Endothelial cell of umbilical vein (primary cell): Measurements from ENCODE around the gene OLFM1. TPM values are rescaled to one million over a fixed set of nuclear protein-coding genes. Genes with fewer than 3 reads are reported as not detected.

ENCODE experiments used
- BruUV-seq: library from RNA; stranded (reverse); fragments of 400-500 nt; replicated peaks from 2 replicates; lab custom pipeline; 2021; lab: Mats Ljungman, UMichigan
- CTCF ChIA-PET: fragments of 300-600, 350-600 bp; sonication (Branson Sonifier 250); formaldehyde crosslinking; loops from one replicate; lab custom pipeline; 2021; ENCODE audit warnings: antibody characterized with exemption, inconsistent platforms; lab: Charles Lee
- POLR2A ChIA-PET: fragments of 300-600, 350-600 bp; sonication (Branson Sonifier 250); formaldehyde crosslinking; loops from one replicate; lab custom pipeline; 2021; ENCODE audit warnings: antibody characterized with exemption, inconsistent platforms; lab: Charles Lee
- DNase-seq: peaks from one replicate; pipeline ENCODE4 v3.0.0-alpha.2; 2011; ENCODE audit warnings: low read depth, low spot score
- FAIRE-seq: peaks from 2 replicates; lab custom pipeline; 2011; peaks lifted over from hg19 to GRCh38; lab: Jason Lieb, UNC
- H2AFZ ChIP-seq: 2 replicates; pipeline ENCODE4 v1.6.0; 2012; ENCODE audit warnings: low read depth, low read length, control low read depth, inconsistent platforms
- H3K27ac ChIP-seq: 2 replicates; pipeline ENCODE4 v1.5.1; 2011; ENCODE audit warnings: low read depth, mild to moderate bottlenecking, control low read depth, low read length, moderate library complexity; ENCODE audit not compliant: insufficient read depth
- H3K27me3 ChIP-seq, 2 experiments: 2 replicates each; pipeline versions ENCODE4 v1.6.0 to v1.6.1; 2011; ENCODE audit warnings: low read length in 2 of 2, mixed read lengths in 1 of 2; ENCODE audit not compliant: control insufficient read depth in 2 of 2, insufficient read depth in 2 of 2
- H3K36me3 ChIP-seq, 2 experiments: 2 replicates in 1 of 2; 3 replicates in 1 of 2; pipeline ENCODE4 v1.5.1; 2011; ENCODE audit warnings: low read length in 2 of 2, mild to moderate bottlenecking in 1 of 2, moderate library complexity in 1 of 2; ENCODE audit not compliant: control insufficient read depth in 2 of 2, insufficient read depth in 2 of 2; ENCODE audit errors: extremely low read depth in 1 of 2
- H3K4me1 ChIP-seq: 3 replicates; pipeline ENCODE4 v1.5.1; 2011; ENCODE audit warnings: mild to moderate bottlenecking, low read length; ENCODE audit not compliant: control insufficient read depth, insufficient read depth; ENCODE audit errors: extremely low read depth
- H3K4me2 ChIP-seq: 2 replicates; pipeline ENCODE4 v1.6.1; 2011; ENCODE audit warnings: low read length, control low read depth, mixed read lengths; ENCODE audit not compliant: insufficient read depth
- H3K4me3 ChIP-seq, 3 experiments: fragments of 200-600 bp in 1 of 3; sonication (generic), shearing (Covaris generic) in 1 of 3; replicated peaks in 1 of 3; 2 replicates each; pipeline ENCODE4 v1.5.1; 2011 to 2016; ENCODE audit warnings: control low read depth in 3 of 3, low read length in 3 of 3, mild to moderate bottlenecking in 2 of 3, inconsistent platforms in 1 of 3, low read depth in 1 of 3, moderate library complexity in 1 of 3; ENCODE audit not compliant: insufficient read depth in 1 of 3
- H3K79me2 ChIP-seq: 2 replicates; pipeline ENCODE4 v1.6.0; 2012; ENCODE audit warnings: low read length, inconsistent platforms; ENCODE audit not compliant: control insufficient read depth, insufficient read depth
- H3K9ac ChIP-seq: replicated peaks from 2 replicates; pipeline ENCODE3; 2011; ENCODE audit warnings: low read length, control low read depth; ENCODE audit not compliant: insufficient read depth; ENCODE audit errors: extremely low read depth
- H3K9me1 ChIP-seq: replicated peaks from 3 replicates; pipeline ENCODE4 v1.6.0; 2011; ENCODE audit warnings: mild to moderate bottlenecking, low read length; ENCODE audit not compliant: control insufficient read depth, insufficient read depth; ENCODE audit errors: extremely low read depth
- H3K9me3 ChIP-seq: replicated peaks from 2 replicates; pipeline ENCODE4 v1.5.1; 2012; ENCODE audit warnings: low read length, inconsistent platforms; ENCODE audit not compliant: control insufficient read depth, insufficient read depth
- H4K20me1 ChIP-seq: replicated peaks from 2 replicates; pipeline ENCODE3; 2011; ENCODE audit warnings: mild to moderate bottlenecking, low read length; ENCODE audit not compliant: control insufficient read depth, insufficient read depth; ENCODE audit errors: extremely low read depth
- CTCF ChIP-seq, 2 donors: IDR thresholded peaks; 1 replicate in 1 of 2; 2 replicates in 1 of 2; pipeline ENCODE4 v1.5.1; 2011; ENCODE audit warnings: low read length in 2 of 2, mild to moderate bottlenecking in 2 of 2, moderate library complexity in 2 of 2, control low read depth in 1 of 2, inconsistent platforms in 1 of 2, low read depth in 1 of 2; ENCODE audit not compliant: insufficient read depth in 1 of 2; ENCODE audit errors: extremely low read depth in 1 of 2
- EZH2 ChIP-seq: IDR thresholded peaks from 2 replicates; pipeline ENCODE4 v1.6.1; 2012; ENCODE audit warnings: borderline replicate concordance, low read depth, mild to moderate bottlenecking, moderate library complexity, low read length, inconsistent platforms; ENCODE audit not compliant: severe bottlenecking
- FOS ChIP-seq: IDR thresholded peaks from 2 replicates; pipeline ENCODE4 v1.6.1; 2011; ENCODE audit warnings: mild to moderate bottlenecking, low read length, moderate library complexity, borderline replicate concordance; ENCODE audit not compliant: insufficient read depth
- GATA2 ChIP-seq: IDR thresholded peaks from 2 replicates; pipeline ENCODE4 v1.7.0; 2011; ENCODE audit warnings: low read depth, mild to moderate bottlenecking, moderate library complexity, mixed read lengths, low read length; ENCODE audit not compliant: insufficient read length, insufficient read depth
- JUN ChIP-seq: IDR thresholded peaks from 2 replicates; pipeline ENCODE4 v1.6.1; 2011; ENCODE audit warnings: borderline replicate concordance, low read depth; ENCODE audit not compliant: insufficient read length, insufficient read depth
- MAX ChIP-seq: IDR thresholded peaks from 2 replicates; pipeline ENCODE4 v1.6.1; 2011; ENCODE audit not compliant: insufficient read depth, insufficient read length
- MYC ChIP-seq: IDR thresholded peaks from one replicate; pipeline ENCODE4 v1.6.1; 2011; ENCODE audit warnings: mild to moderate bottlenecking, low read depth, low read length
- POLR2A ChIP-seq: IDR thresholded peaks from 2 replicates; pipeline ENCODE4 v1.6.1; 2012; ENCODE audit warnings: low read depth, mild to moderate bottlenecking, control low read depth, low read length
- POLR2AphosphoS5 ChIP-seq: IDR thresholded peaks from 2 replicates; pipeline ENCODE4 v1.6.1; 2012; ENCODE audit warnings: low read depth, mild to moderate bottlenecking, control low read depth, low read length, moderate library complexity; ENCODE audit not compliant: insufficient read depth
- dilution Hi-C: fragments of 300-500 bp; cut with MboI; formaldehyde crosslinking; loops from one replicate; pipeline ENCODE4 v1.15.0; 2019; ENCODE audit warnings: low sequenced_read_pairs; ENCODE audit not compliant: extremely low pct_ligation_motif_present
- intact Hi-C: fragments of 100-400 bp; cut with micrococcal nuclease; formaldehyde crosslinking; loops from one replicate; pipeline ENCODE4 v1.10.0; 2022
- polyA plus RNA-seq, 4 experiments: library from polyadenylated mRNA; depleted of rRNA in 3 of 4; stranded (reverse) in 3 of 4; unstranded in 1 of 4; fragments of >200 nt; gene quantifications; 2 replicates each; pipeline versions ENCODE4 v1.2.1 to v1.2.3, GENCODE V29; 2011 to 2012; ENCODE audit warnings: missing spikeins in 1 of 4
- total RNA-seq: library from RNA; stranded (reverse); gene quantifications from 2 replicates; pipeline ENCODE4 v1.2.3, GENCODE V29; 2021

Gene OLFM1
- total and polyA plus RNA-seq, 2 donors (not counting 3 experiments of a cell fraction or from before 2014, with no cell fraction given): 0.07 to 0.95 TPM

GRCh38 chr9:135040892-135041291, 46.6 kb upstream of the OLFM1 start:
- dilution Hi-C loops: no loop called here
- POLR2A ChIA-PET: no interaction called here
- H3K4me2 ChIP-seq: no peak overlapping the region

More at GRCh38 chr9:135040892-135041291, 46.6 kb upstream of the OLFM1 start:
- Histone ChIP-seq H3K9ac (no peak overlapping the region), H2AFZ (no peak overlapping the region), H3K4me3 (no peak overlapping the region), H3K27me3 (no peaks in the 10 kb centered on the region), H3K4me1 (no peaks in the 10 kb centered on the region), H3K9me3 (no peaks in the 10 kb centered on the region), H3K27ac (no peak overlapping the region), H3K9me1 (no peaks in the 10 kb centered on the region), H3K36me3 (no peaks in the 10 kb centered on the region), H3K79me2 (no peaks in the 10 kb centered on the region), H4K20me1 (no peaks in the 10 kb centered on the region)
- CTCF ChIA-PET: no interaction called here
- BruUV-seq: no TSS peak
- intact Hi-C loops: no loop called here
- TF ChIP-seq FOS: no peak
- TF ChIP-seq MYC: no peak
- no peak for TF ChIP-seq JUN
- no peak for TF ChIP-seq POLR2A
- TF ChIP-seq GATA2: no peak
- TF ChIP-seq MAX: no peak
- no peak for TF ChIP-seq POLR2AphosphoS5
- TF ChIP-seq CTCF (IDR thresholded peaks at IDR 0.05; ENCODE audit: extremely low read depth in 1 of 2, insufficient read depth in 1 of 2, low read depth in 1 of 2, low read length in 2 of 2): no peak
- no peak for TF ChIP-seq EZH2
- no peak for DNase-seq
- no peak for FAIRE-seq
